ENCODE results near the gene SYTL2. TPM values are rescaled to one million over a fixed set of nuclear protein-coding genes. Genes with fewer than 3 reads are reported as not detected.
A peak's percentile ranks its signal among the peaks of the same experiment; 100 is the strongest.
"Not testable (repeated sequence)": the region's sequence is repeated elsewhere in the genome, so short reads cannot be mapped to it uniquely, and the experiment has no call there.

SYTL2 gene
- total RNA-seq, 4 donors from 2014 or later: 140 to 1,280 (median 344) TPM

GRCh38 chr11:85854557-85855340 lies 43.8 kb upstream of the SYTL2 start:
- Histone ChIP-seq H3K27ac (peak overlapping the region; percentile 81 to 91 (median 88)), H3K27me3 (no peaks in the 10 kb centered on the region), H3K4me3 (peak overlapping the region; percentile 23 to 72 (median 44)), H3K9me3 (no peaks in the 10 kb centered on the region), H3K36me3 (no peaks in the 10 kb centered on the region), H3K4me1 (peaks cover 0 to 12% (median 8%) of the 10 kb centered on the region in 4 donors)
- TF ChIP-seq CTCF (IDR thresholded peaks at IDR 0.05): peak; percentile 72 to 98 (median 94)
- TF ChIP-seq POLR2AphosphoS5 (IDR thresholded peaks at IDR 0.05): peak; percentile 26 to 63 (median 63)
- TF ChIP-seq POLR2A (IDR thresholded peaks at IDR 0.05): peak; percentile 40
- TF ChIP-seq EP300 (IDR thresholded peaks at IDR 0.05; ENCODE audit: low read depth): no peak
- DNase-seq: peak; percentile 93
- in situ Hi-C loops (cut with MboI; ENCODE audit: low pct_ligation_motif_present in 1 of 4, low pct_unique_long_range_greater_than_20kb in 1 of 4, low sequenced_read_pairs in 3 of 4) (loop anchor here (10.0 to 25.0 kb wide), 3 partner anchors 183 to 360 kb away; no protein-coding TSS in a partner anchor), intact Hi-C loops (cut with DNase I; ENCODE audit: low total_unique reads) (loop anchor here (10.0 kb wide), 1 partner anchor 360 kb away; no protein-coding TSS in a partner anchor)
- 3% methylated on average over 12 to 46 of the region's 62 CpGs for whole genome bisulfite sequencing, 2 donors (ENCODE audit: low coverage in 1 of 2)

GRCh38 chr11:85854212-85854556 lies 43.2 kb upstream of the SYTL2 start:
- intact Hi-C loops (cut with DNase I; ENCODE audit: low total_unique reads) (loop anchor here (10.0 kb wide), 1 partner anchor 361 kb away; no protein-coding TSS in a partner anchor), in situ Hi-C loops (cut with MboI; ENCODE audit: low pct_ligation_motif_present in 1 of 4, low pct_unique_long_range_greater_than_20kb in 1 of 4, low sequenced_read_pairs in 3 of 4) (loop anchor here (10.0 to 25.0 kb wide), 3 partner anchors 183 to 361 kb away; no protein-coding TSS in a partner anchor)
- no peak for DNase-seq
- peak overlapping the region; percentile 81 to 91 (median 88) for H3K27ac ChIP-seq
- peaks cover 0 to 12% (median 8%) of the 10 kb centered on the region in 4 donors for H3K4me1 ChIP-seq
- no peaks in the 10 kb centered on the region for H3K27me3 ChIP-seq
- H3K9me3 ChIP-seq: no peaks in the 10 kb centered on the region
- no peak for TF ChIP-seq POLR2AphosphoS5 (IDR thresholded peaks at IDR 0.05)
- TF ChIP-seq POLR2A (IDR thresholded peaks at IDR 0.05): no peak
- TF ChIP-seq CTCF (IDR thresholded peaks at IDR 0.05): no peak
- TF ChIP-seq EP300 (IDR thresholded peaks at IDR 0.05; ENCODE audit: low read depth): no peak
- 19 to 31% methylated on average over 7 of the region's 7 CpGs for WGBS, 2 donors (ENCODE audit: low coverage in 1 of 2)
- peak overlapping the region; percentile 23 to 72 (median 44) for H3K4me3 ChIP-seq
- H3K36me3 ChIP-seq: no peaks in the 10 kb centered on the region

- not testable (repeated sequence) for DNase-seq, H3K4me3 ChIP-seq, H3K9me3 ChIP-seq, H3K27me3 ChIP-seq, H3K27ac ChIP-seq, H3K36me3 ChIP-seq
- intact Hi-C loops (cut with DNase I; ENCODE audit: low total_unique reads) (loop anchor here (10.0 kb wide), 1 partner anchor 361 kb away; no protein-coding TSS in a partner anchor), in situ Hi-C loops (cut with MboI; ENCODE audit: low pct_ligation_motif_present in 1 of 4, low pct_unique_long_range_greater_than_20kb in 1 of 4, low sequenced_read_pairs in 3 of 4) (loop anchor here (10.0 to 25.0 kb wide), 3 partner anchors 184 to 361 kb away; no protein-coding TSS in a partner anchor)
- peaks cover 0 to 12% (median 8%) of the 10 kb centered on the region in 4 donors for H3K4me1 ChIP-seq
- 62 to 94% methylated on average over 2 to 7 of the region's 7 CpGs for WGBS, 2 donors (ENCODE audit: low coverage in 1 of 2)
Observed at GRCh38 chr11:85853541-85853940, 42.6 kb upstream of the SYTL2 start.

GRCh38 chr11:85852754-85853153 lies 41.8 kb upstream of the SYTL2 start:
- H3K4me3 ChIP-seq, H3K27me3 ChIP-seq, H3K27ac ChIP-seq, DNase-seq, H3K9me3 ChIP-seq, H3K36me3 ChIP-seq: not testable (repeated sequence)
- 97% methylated on average over 18 of the region's 33 CpGs; no CpG with 5 or more reads in 1 of the 2 donors for whole genome bisulfite sequencing, 2 donors (ENCODE audit: low coverage in 1 of 2)
- in situ Hi-C loops (cut with MboI; ENCODE audit: low pct_ligation_motif_present in 1 of 4, low pct_unique_long_range_greater_than_20kb in 1 of 4, low sequenced_read_pairs in 3 of 4): loop anchor here (10.0 to 25.0 kb wide), 3 partner anchors 185 to 362 kb away; no protein-coding TSS in a partner anchor
- peaks cover 0 to 12% (median 8%) of the 10 kb centered on the region in 4 donors for H3K4me1 ChIP-seq
- intact Hi-C loops (cut with DNase I; ENCODE audit: low total_unique reads): loop anchor here (10.0 kb wide), 1 partner anchor 362 kb away; no protein-coding TSS in a partner anchor

GRCh38 chr11:85848556-85848955 lies 37.6 kb upstream of the SYTL2 start:
- no peak for DNase-seq
- Histone ChIP-seq H3K9me3 (no peaks in the 10 kb centered on the region), H3K4me1 (peaks cover 0 to 6% (median 0%) of the 10 kb centered on the region in 4 donors), H3K36me3 (no peaks in the 10 kb centered on the region), H3K27ac (no peak overlapping the region), H3K27me3 (no peaks in the 10 kb centered on the region), H3K4me3 (no peak overlapping the region)
- intact Hi-C loops (cut with DNase I; ENCODE audit: low total_unique reads): no loop called here
- TF ChIP-seq CTCF (IDR thresholded peaks at IDR 0.05) (no peak), POLR2A (IDR thresholded peaks at IDR 0.05) (no peak), POLR2AphosphoS5 (IDR thresholded peaks at IDR 0.05) (no peak), EP300 (IDR thresholded peaks at IDR 0.05; ENCODE audit: low read depth) (no peak)
- WGBS, 2 donors (ENCODE audit: low coverage in 1 of 2): 91 to 92% methylated on average over 2 of the region's 2 CpGs
- in situ Hi-C loops (cut with MboI; ENCODE audit: low pct_ligation_motif_present in 1 of 4, low pct_unique_long_range_greater_than_20kb in 1 of 4, low sequenced_read_pairs in 3 of 4): loop anchor here in 1 of 4 donors (25.0 kb wide), 1 partner anchor 236 kb away; no protein-coding TSS in a partner anchor
